ENCODE results near the gene KCNC3.

Gene KCNC3

DNA sequence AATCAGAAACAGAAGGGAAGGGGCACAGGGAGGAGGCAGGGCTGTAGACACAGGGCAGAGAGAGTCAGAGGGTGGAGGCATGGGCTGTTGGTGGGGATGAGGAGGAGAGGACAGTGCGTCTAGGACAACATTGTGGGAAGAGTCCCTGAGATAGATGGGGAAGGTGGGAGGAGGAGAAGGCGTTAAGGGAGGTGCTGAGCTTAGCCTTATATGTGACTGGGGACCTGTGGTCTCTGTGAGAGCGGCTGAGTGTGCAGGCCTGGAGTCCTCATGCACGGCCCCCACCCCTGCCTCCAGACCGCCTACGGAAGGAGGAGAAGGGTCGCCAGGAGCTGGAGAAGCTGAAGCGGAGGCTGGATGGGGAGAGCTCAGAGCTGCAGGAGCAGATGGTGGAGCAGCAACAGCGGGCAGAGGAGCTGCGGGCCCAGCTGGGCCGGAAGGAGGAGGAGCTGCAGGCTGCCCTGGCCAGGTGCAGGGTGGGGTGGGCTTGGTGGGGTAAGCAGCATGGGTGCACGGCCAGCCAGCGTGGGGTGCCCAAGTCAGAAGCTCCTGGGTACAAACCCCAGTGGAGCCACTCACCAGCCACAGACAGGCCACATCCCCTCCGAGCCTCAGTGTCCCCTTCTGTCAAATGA is 56.8 kb downstream of the KCNC3 start:
- DNase-seq: no peak

GRCh38 chr19:50269653-50270052 is 59.5 kb downstream of the KCNC3 start:
- no peak for DNase-seq

DNA sequence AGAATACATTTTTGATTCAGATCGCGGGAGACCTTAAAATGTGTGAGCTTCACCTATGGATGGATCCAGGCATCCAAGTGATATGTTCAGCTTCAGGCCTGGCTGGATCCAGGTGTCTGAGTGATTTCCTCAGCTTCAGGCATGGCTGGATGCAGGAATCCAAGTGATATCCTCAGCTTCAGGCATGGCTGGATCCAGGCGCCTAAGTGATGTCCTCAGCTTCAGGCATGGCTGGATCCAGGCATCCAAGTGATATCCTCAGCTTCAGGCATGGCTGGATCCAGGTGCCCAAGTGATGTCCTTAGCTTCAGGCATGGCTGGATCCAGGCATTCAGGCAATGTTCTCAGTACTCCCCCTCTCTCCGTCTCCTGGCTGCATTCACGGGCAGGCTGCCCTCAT is 60.7 kb downstream of the KCNC3 start:
- no peak for DNase-seq

- no peak for DNase-seq
These were observed 61.1 kb downstream of the KCNC3 start for GRCh38 chr19:50268041-50268440.

DNA sequence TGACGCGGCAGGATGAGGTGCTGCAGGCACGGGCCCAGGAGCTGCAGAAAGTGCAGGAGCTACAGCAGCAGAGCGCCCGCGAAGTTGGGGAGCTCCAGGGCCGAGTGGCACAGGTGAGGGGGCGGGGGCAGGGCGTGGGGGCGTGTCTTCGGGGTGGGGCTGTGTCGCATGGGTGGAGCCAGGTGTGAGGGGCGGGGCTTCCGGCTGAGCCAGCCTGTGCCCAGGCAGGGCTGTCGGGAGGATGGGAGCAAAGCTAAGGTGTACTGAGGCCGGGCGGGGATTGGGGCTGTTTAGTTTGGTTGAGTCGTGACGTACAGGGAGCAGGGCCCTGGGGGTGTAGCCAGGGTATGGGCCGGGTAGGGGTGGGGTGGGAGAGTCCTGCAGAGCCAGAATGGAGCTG is 62.3 kb downstream of the KCNC3 start:
- peak in 1 of 2 donors; percentile 8 for DNase-seq

GRCh38 chr19:50266041-50266440 is 63.1 kb downstream of the KCNC3 start:
- DNase-seq: no peak

- no peak for DNase-seq
These were observed 64.5 kb downstream of the KCNC3 start for GRCh38 chr19:50264483-50265186.

- no peak for DNase-seq
These were observed 66.0 kb downstream of the KCNC3 start for GRCh38 chr19:50263176-50263575.

All from CD4-positive, alpha-beta T cell treated with Interleukin-4 for 1 hour (primary cell).